GM12878 (cell line): ENCODE results near the gene GMDS. TPM values are rescaled to one million over a fixed set of nuclear protein-coding genes. Genes with fewer than 3 reads are reported as not detected.

ENCODE experiments used
- ATAC-seq: fragments of 200-7000 bp; cut with Tn5 transposase; 3 replicates; pipeline ENCODE4 v1.9.1; 2020; ENCODE audit warnings: mild to moderate bottlenecking, moderate library complexity
- BruUV-seq: library from RNA; stranded (reverse); fragments of 400-500 nt; replicated peaks from 2 replicates; lab custom pipeline; 2021; lab: Mats Ljungman, UMichigan
- CTCF ChIA-PET: fragments of 300-600 bp; sonication (Branson Sonifier 250); formaldehyde crosslinking; extraction: SDS; loops from one replicate; lab custom pipeline; 2021; ENCODE audit warnings: inconsistent platforms; lab: Yijun Ruan, JAX
- POLR2A ChIA-PET: fragments of 350-600 bp; formaldehyde crosslinking; extraction: SDS; loops from one replicate; lab custom pipeline; 2021; ENCODE audit warnings: inconsistent platforms; lab: Charles Lee
- RAD21 ChIA-PET: fragments of 300-600 bp; sonication (Branson Sonifier 250); formaldehyde crosslinking; loops from one replicate; lab custom pipeline; 2023; ENCODE audit warnings: antibody characterized with exemption; ENCODE audit not compliant: unreplicated experiment; lab: Charles Lee
- SMC1A ChIA-PET: fragments of 300-600 bp; sonication (Branson Sonifier 250); formaldehyde crosslinking; loops from one replicate; lab custom pipeline; 2023; ENCODE audit not compliant: unreplicated experiment, uncharacterized antibody; lab: Charles Lee
- DNase-seq: peaks from one replicate; pipeline ENCODE4 v3.0.0-alpha.2; 2011; ENCODE audit warnings: low read depth, low spot score
- FAIRE-seq: peaks from 3 replicates; lab custom pipeline; 2011; peaks lifted over from hg19 to GRCh38; lab: Jason Lieb, UNC
- H2AFZ ChIP-seq: 2 replicates; pipeline ENCODE4 v1.6.0; 2011; ENCODE audit warnings: low read depth, low read length, control low read depth; ENCODE audit not compliant: control insufficient read depth
- H3K27ac ChIP-seq: 2 replicates; pipeline ENCODE4 v1.5.1; 2011; ENCODE audit warnings: control low read depth; ENCODE audit not compliant: control insufficient read depth, insufficient read depth
- H3K27me3 ChIP-seq, 2 experiments: replicated peaks in 1 of 2; 2 replicates each; pipeline versions ENCODE4 v1.6.0 to v1.6.1; 2011; ENCODE audit warnings: low read length in 1 of 2; ENCODE audit not compliant: control insufficient read depth in 2 of 2, insufficient read depth in 2 of 2
- H3K36me3 ChIP-seq, 2 experiments: 2 replicates each; pipeline ENCODE4 v1.5.1; 2011; ENCODE audit warnings: low read length in 1 of 2; ENCODE audit not compliant: control insufficient read depth in 2 of 2, insufficient read depth in 2 of 2
- H3K4me1 ChIP-seq: 2 replicates; pipeline ENCODE4 v1.6.1; 2011; ENCODE audit warnings: mild to moderate bottlenecking, low read length, moderate library complexity, mixed read lengths; ENCODE audit not compliant: control insufficient read depth, insufficient read depth
- H3K4me2 ChIP-seq: 2 replicates; pipeline ENCODE4 v1.6.0; 2011; ENCODE audit warnings: control low read depth; ENCODE audit not compliant: control insufficient read depth, insufficient read depth
- H3K4me3 ChIP-seq: fragments of 200-600 bp; sonication (generic); 2 replicates; pipeline ENCODE4 v1.5.1; 2016
- H3K79me2 ChIP-seq: 2 replicates; pipeline ENCODE4 v1.6.0; 2011; ENCODE audit warnings: low read length; ENCODE audit not compliant: control insufficient read depth, insufficient read depth
- H3K9ac ChIP-seq: 2 replicates; pipeline ENCODE4 v1.8.0; 2011; ENCODE audit warnings: low read length, control low read depth, mixed read lengths; ENCODE audit not compliant: control insufficient read depth, insufficient read depth
- H3K9me3 ChIP-seq: replicated peaks from 3 replicates; pipeline ENCODE4 v1.5.1; 2011; ENCODE audit warnings: mild to moderate bottlenecking, low read length; ENCODE audit not compliant: control insufficient read depth, insufficient read depth
- H4K20me1 ChIP-seq: 2 replicates; pipeline ENCODE4 v1.6.0; 2011; ENCODE audit not compliant: control insufficient read depth, insufficient read depth
- IKZF2 ChIP-seq, 2 experiments: fragments of 450-650 bp; IDR thresholded peaks; 2 replicates each; pipeline ENCODE4 v1.6.1; 2017; ENCODE audit warnings: mild to moderate bottlenecking in 2 of 2, moderate library complexity in 2 of 2
- PML ChIP-seq: IDR thresholded peaks from 2 replicates; pipeline ENCODE4 v1.6.1; 2012; ENCODE audit warnings: low read length, inconsistent platforms
- RB1 ChIP-seq: fragments of 450-650 bp; formaldehyde crosslinking; IDR thresholded peaks from 2 replicates; pipeline ENCODE4 v1.6.1; 2017; ENCODE audit warnings: mild to moderate bottlenecking, borderline replicate concordance
- SUZ12 ChIP-seq: fragments of 200-600 bp; sonication (generic); IDR thresholded peaks from one replicate; pipeline ENCODE4 v1.6.1; 2018; ENCODE audit warnings: antibody characterized with exemption, mild to moderate bottlenecking; ENCODE audit not compliant: unreplicated experiment
- ZSCAN29 ChIP-seq: fragments of 450-650 bp; IDR thresholded peaks from 2 replicates; pipeline ENCODE4 v1.6.1; 2017; ENCODE audit warnings: mild to moderate bottlenecking, moderate library complexity
- WGBS: methylation state at CpG from one replicate; pipeline ENCODE4 v1.1.6; 2016; ENCODE audit warnings: low lambda C conversion rate; ENCODE audit not compliant: insufficient replicate concordance, insufficient coverage; ENCODE audit errors: missing lambda C conversion rate; 5-methylcytosine and 5-hydroxymethylcytosine counted together
- in situ Hi-C: fragments of 300-500 bp; cut with MboI; formaldehyde crosslinking; loops from 9 replicates; pipeline ENCODE4 v1.14.3; 2018; ENCODE audit warnings: mixed read lengths
- intact Hi-C: fragments of 100-400 bp; cut with micrococcal nuclease; formaldehyde crosslinking; loops from one replicate; pipeline ENCODE4 v1.14.2; 2022; ENCODE audit not compliant: unreplicated experiment
- polyA plus RNA-seq, 11 experiments: library from polyadenylated mRNA; depleted of rRNA in 4 of 11; unstranded in 6 of 11; stranded (reverse) in 5 of 11; fragments of >200 nt; fragmentation: Nextera tagmentation in 4 of 11; fragmentation: Illumina TruSeq in 1 of 11; extraction: Ambion mirVana in 4 of 11; extraction: Trizol in 1 of 11; gene quantifications; 1 replicate in 1 of 11; 2 replicates in 10 of 11; pipeline versions ENCODE4 v1.2.1 to v1.2.3, GENCODE V29; 2011 to 2016; ENCODE audit warnings: inconsistent platforms in 2 of 11, missing spikeins in 2 of 11, low read depth in 1 of 11
- total RNA-seq, 4 experiments: library from RNA; depleted of rRNA in 3 of 4; stranded (reverse); fragments of >200 nt in 3 of 4; fragmentation: Illumina TruSeq in 1 of 4; extraction: Trizol in 1 of 4; gene quantifications; 2 replicates each; pipeline versions ENCODE4 v1.2.1 to v1.2.3, GENCODE V29; 2013 to 2021
- TF ChIP-seq, protein P1 (sequence below): IDR thresholded peaks from 2 replicates; pipeline ENCODE4 v1.6.1; 2011; ENCODE audit warnings: borderline replicate concordance, low read depth, mild to moderate bottlenecking, moderate library complexity, low read length; ENCODE audit not compliant: insufficient read depth, poor library complexity, severe bottlenecking

GMDS gene
- total and polyA plus RNA-seq, 10 of the 15 experiments (the other 5 are each of a cell fraction or from before 2014, with no cell fraction given): 0.61 to 53.8 (median 29.3) TPM

GRCh38 chr6:2231438-2231837 is 14.0 kb downstream of the GMDS start (continued):
- TF ChIP-seq, protein P1, sequence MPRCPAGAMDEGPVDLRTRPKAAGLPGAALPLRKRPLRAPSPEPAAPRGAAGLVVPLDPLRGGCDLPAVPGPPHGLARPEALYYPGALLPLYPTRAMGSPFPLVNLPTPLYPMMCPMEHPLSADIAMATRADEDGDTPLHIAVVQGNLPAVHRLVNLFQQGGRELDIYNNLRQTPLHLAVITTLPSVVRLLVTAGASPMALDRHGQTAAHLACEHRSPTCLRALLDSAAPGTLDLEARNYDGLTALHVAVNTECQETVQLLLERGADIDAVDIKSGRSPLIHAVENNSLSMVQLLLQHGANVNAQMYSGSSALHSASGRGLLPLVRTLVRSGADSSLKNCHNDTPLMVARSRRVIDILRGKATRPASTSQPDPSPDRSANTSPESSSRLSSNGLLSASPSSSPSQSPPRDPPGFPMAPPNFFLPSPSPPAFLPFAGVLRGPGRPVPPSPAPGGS: no peak
- TF ChIP-seq PML: no peak
- no peak for TF ChIP-seq ZSCAN29
- no peak for TF ChIP-seq RB1

DNA sequence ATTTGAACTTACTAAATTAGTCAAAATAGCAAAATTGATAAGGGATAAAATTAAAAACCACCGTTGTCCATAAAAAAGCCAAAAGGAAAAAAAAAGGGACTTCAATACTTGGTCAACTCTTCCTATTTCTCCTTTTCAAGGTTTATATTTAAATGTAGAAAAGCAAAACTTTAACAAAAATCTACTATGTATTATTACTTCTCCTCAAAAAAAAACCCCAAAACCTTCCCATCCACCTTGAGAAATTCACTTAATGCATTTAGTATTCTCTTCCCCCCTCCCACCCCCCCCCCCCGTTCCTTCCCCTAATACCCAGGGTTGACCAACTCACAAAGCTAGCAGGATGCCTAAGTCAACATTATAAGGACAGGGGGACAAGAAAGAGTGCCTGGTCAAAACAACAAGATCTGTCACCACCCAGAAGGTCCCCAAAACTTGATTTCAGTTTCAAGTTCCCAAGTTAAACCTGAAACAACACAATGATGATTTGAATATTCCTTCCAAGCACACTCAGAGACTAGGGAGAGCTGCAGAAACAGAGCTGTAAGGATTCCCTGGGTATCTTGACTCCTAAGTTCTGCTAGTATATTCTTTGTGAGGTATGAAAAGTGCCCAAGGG is 14.6 kb downstream of the GMDS start:
- H2AFZ ChIP-seq: peak overlapping the region; percentile 65
- SMC1A ChIA-PET: interaction anchor here (1.1 to 2.4 kb wide), 3 partner anchors 9 to 12 kb away, joined by 6 to 8 read pairs (median 7); no protein-coding TSS in a partner anchor
- in situ Hi-C loops (no loop called here), intact Hi-C loops (no loop called here)
- POLR2A ChIA-PET: interaction anchor here (1.0 to 1.4 kb wide), 2 partner anchors 12 to 17 kb away, joined by 3 to 4 read pairs; no protein-coding TSS in a partner anchor
- H3K27ac ChIP-seq: peak overlapping the region; percentile 84
- H3K4me3 ChIP-seq: peak overlapping the region; percentile 49; the same call in 1 of the 2 replicates
- RAD21 ChIA-PET: interaction anchor here (1.0 to 1.4 kb wide), 3 partner anchors 8 to 12 kb away, joined by 3 to 5 read pairs (median 3); no protein-coding TSS in a partner anchor
- no peaks in the 10 kb centered on the region for H3K27me3 ChIP-seq
- H3K36me3 ChIP-seq: no peaks in the 10 kb centered on the region
- FAIRE-seq: peak; percentile 27
- no peak for DNase-seq
- peak; percentile 55 for ATAC-seq
- H3K79me2 ChIP-seq: peaks cover 33% of the 10 kb centered on the region
- H3K9ac ChIP-seq: peak overlapping the region; percentile 44
- H3K4me1 ChIP-seq: peaks cover 30% of the 10 kb centered on the region
- WGBS: 95% methylated on average over 1 of the region's 2 CpGs
- CTCF ChIA-PET: interaction anchor here (1.0 to 2.2 kb wide), 2 partner anchors 21 to 22 kb away, joined by 3 to 5 read pairs; no protein-coding TSS in a partner anchor
- BruUV-seq: no TSS peak
- no peaks in the 10 kb centered on the region for H3K9me3 ChIP-seq
- no peaks in the 10 kb centered on the region for H4K20me1 ChIP-seq
- peak overlapping the region; percentile 90 for H3K4me2 ChIP-seq
- TF ChIP-seq IKZF2 (IDR thresholded peaks at IDR 0.05): 0 out of 4 replicates have a peak, but pooled peaks of 1 of the 2 experiments have one; percentile 21
- no peak for TF ChIP-seq SUZ12
